IMR-90 (cell line): ENCODE results near the gene NCKAP5. TPM values are rescaled to one million over a fixed set of nuclear protein-coding genes. Genes with fewer than 3 reads are reported as not detected.

Experiments
- ATAC-seq: fragments of 200-7000 bp; cut with Tn5 transposase; 2 replicates; pipeline ENCODE4 v1.9.1; 2020; ENCODE audit warnings: low read depth, mild to moderate bottlenecking, moderate library complexity
- BruUV-seq: library from RNA; stranded (reverse); fragments of 400-500 nt; replicated peaks from 2 replicates; lab custom pipeline; 2021; lab: Mats Ljungman, UMichigan
- CTCF ChIA-PET: fragments of 300-600 bp; formaldehyde crosslinking; extraction: SDS; loops from one replicate; lab custom pipeline; 2021; ENCODE audit warnings: antibody characterized with exemption; lab: Yijun Ruan, JAX
- POLR2A ChIA-PET: fragments of 300-600 bp; sonication (Branson Sonifier 250); formaldehyde crosslinking; loops from one replicate; lab custom pipeline; 2022; ENCODE audit warnings: antibody characterized with exemption; ENCODE audit not compliant: unreplicated experiment; lab: Charles Lee
- DNase-seq: peaks from one replicate; pipeline ENCODE4 v3.0.0; 2013
- H2AFZ ChIP-seq: replicated peaks from 2 replicates; pipeline ENCODE3; 2013; ENCODE audit warnings: low read length, mild to moderate bottlenecking; ENCODE audit not compliant: poor library complexity
- H2AK5ac ChIP-seq: 2 replicates; pipeline ENCODE4 v1.6.1; 2013; ENCODE audit warnings: low read depth, low read length, inconsistent platforms
- H2AK9ac ChIP-seq: replicated peaks from 2 replicates; pipeline ENCODE3; 2013; ENCODE audit warnings: mild to moderate bottlenecking, low read depth, low read length, moderate library complexity; ENCODE audit not compliant: poor library complexity
- H2BK120ac ChIP-seq: 2 replicates; pipeline ENCODE4 v1.6.1; 2013; ENCODE audit warnings: low read depth, low read length, inconsistent platforms
- H2BK15ac ChIP-seq: 3 replicates; pipeline ENCODE4 v1.6.1; 2013; ENCODE audit warnings: low read depth, low read length, inconsistent platforms
- H2BK20ac ChIP-seq: 2 replicates; pipeline ENCODE4 v1.6.1; 2013; ENCODE audit warnings: low read depth, mild to moderate bottlenecking, inconsistent platforms, low read length, moderate library complexity
- H2BK5ac ChIP-seq: 2 replicates; pipeline ENCODE4 v1.6.1; 2013; ENCODE audit warnings: mild to moderate bottlenecking, low read depth, low read length, inconsistent platforms; ENCODE audit not compliant: poor library complexity, severe bottlenecking
- H3K14ac ChIP-seq: replicated peaks from 2 replicates; pipeline ENCODE4 v1.6.1; 2013; ENCODE audit warnings: low read depth, low read length, inconsistent platforms
- H3K18ac ChIP-seq: 2 replicates; pipeline ENCODE4 v1.6.1; 2013; ENCODE audit warnings: low read depth, low read length, control low read depth
- H3K23ac ChIP-seq: 2 replicates; pipeline ENCODE4 v1.6.1; 2013; ENCODE audit warnings: low read depth, low read length, inconsistent platforms
- H3K27ac ChIP-seq: 2 replicates; pipeline ENCODE4 v1.5.1; 2013; ENCODE audit warnings: mild to moderate bottlenecking, control low read depth, low read length; ENCODE audit not compliant: insufficient read depth
- H3K27me3 ChIP-seq: 2 replicates; pipeline ENCODE4 v1.6.1; 2013; ENCODE audit warnings: low read length; ENCODE audit not compliant: control insufficient read depth, insufficient read depth
- H3K36me3 ChIP-seq: 2 replicates; pipeline ENCODE4 v1.6.1; 2013; ENCODE audit warnings: low read length, mixed read lengths; ENCODE audit not compliant: control insufficient read depth, insufficient read depth
- H3K4ac ChIP-seq: 2 replicates; pipeline ENCODE4 v1.6.1; 2013; ENCODE audit warnings: low read depth, low read length, inconsistent platforms
- H3K4me1 ChIP-seq: 2 replicates; pipeline ENCODE4 v1.6.1; 2013; ENCODE audit warnings: low read length, mixed read lengths; ENCODE audit not compliant: control insufficient read depth, insufficient read depth
- H3K4me2 ChIP-seq: 2 replicates; pipeline ENCODE4 v1.6.1; 2013; ENCODE audit warnings: low read depth, mild to moderate bottlenecking, control low read depth, low read length, moderate library complexity
- H3K4me3 ChIP-seq: 2 replicates; pipeline ENCODE4 v1.5.1; 2013; ENCODE audit warnings: low read depth, mild to moderate bottlenecking, control low read depth, low read length, moderate library complexity; ENCODE audit not compliant: insufficient read depth
- H3K56ac ChIP-seq: 2 replicates; pipeline ENCODE4 v1.6.1; 2013; ENCODE audit warnings: low read length, inconsistent platforms; ENCODE audit not compliant: insufficient read depth; ENCODE audit errors: extremely low read depth
- H3K79me1 ChIP-seq, 2 experiments: 2 replicates each; pipeline ENCODE4 v1.6.1; 2013; ENCODE audit warnings: low read length in 2 of 2, inconsistent platforms in 1 of 2, low read depth in 1 of 2
- H3K9ac ChIP-seq: 2 replicates; pipeline ENCODE4 v1.6.1; 2013; ENCODE audit warnings: low read depth, low read length, control low read depth
- H3K9me1 ChIP-seq: 2 replicates; pipeline ENCODE4 v1.6.1; 2013; ENCODE audit warnings: low read length, inconsistent platforms; ENCODE audit not compliant: insufficient read depth
- H3K9me3 ChIP-seq: 2 replicates; pipeline ENCODE4 v1.6.1; 2013; ENCODE audit warnings: low read length; ENCODE audit not compliant: control insufficient read depth, insufficient read depth
- H4K20me1 ChIP-seq: 2 replicates; pipeline ENCODE4 v1.6.1; 2013; ENCODE audit warnings: low read length, inconsistent platforms; ENCODE audit not compliant: insufficient read depth
- H4K5ac ChIP-seq: 2 replicates; pipeline ENCODE4 v1.6.1; 2013; ENCODE audit warnings: mild to moderate bottlenecking, low read depth, low read length, control low read depth
- H4K8ac ChIP-seq, 2 experiments: 2 replicates each; pipeline ENCODE4 v1.6.1; 2013; ENCODE audit warnings: low read depth in 2 of 2, low read length in 2 of 2, control low read depth in 1 of 2, inconsistent platforms in 1 of 2
- H4K91ac ChIP-seq: 2 replicates; pipeline ENCODE4 v1.6.1; 2013; ENCODE audit warnings: low read depth, low read length, inconsistent platforms; ENCODE audit not compliant: insufficient read depth
- CHD1 ChIP-seq: IDR thresholded peaks from 2 replicates; pipeline ENCODE4 v1.6.1; 2012; ENCODE audit warnings: low read depth, low read length, improper control_type of control experiment
- WGBS, 2 experiments: methylation state at CpG; one replicate each; pipeline versions ENCODE4 v1.1.5 to v1.1.7; 2013; ENCODE audit warnings: missing lambda C conversion rate in 2 of 2; ENCODE audit not compliant: insufficient read length in 1 of 2; ENCODE audit errors: extremely low coverage in 2 of 2; 5-methylcytosine and 5-hydroxymethylcytosine counted together
- dilution Hi-C: fragments of 300-500 bp; cut with HindIII; formaldehyde crosslinking; loops from one replicate; pipeline ENCODE4 v1.14.3; 2018; ENCODE audit warnings: low sequenced_read_pairs; ENCODE audit not compliant: unreplicated experiment
- in situ Hi-C: fragments of 300-500 bp; cut with MboI; formaldehyde crosslinking; loops from 3 replicates; pipeline ENCODE4 v1.14.3; 2019; ENCODE audit warnings: low sequenced_read_pairs, inconsistent platforms, mixed read lengths
- intact Hi-C: fragments of 100-400 bp; cut with micrococcal nuclease; formaldehyde crosslinking; loops from 2 replicates; pipeline ENCODE4 v1.10.0; 2022
- polyA plus RNA-seq, 3 experiments: library from polyadenylated mRNA; depleted of rRNA; stranded (reverse); fragments of >200 nt; gene quantifications; 2 replicates each; pipeline ENCODE4 v1.2.3, GENCODE V29; 2012; ENCODE audit warnings: low replicate concordance in 1 of 3
- total RNA-seq: library from RNA; depleted of rRNA; stranded (reverse); fragments of >200 nt; gene quantifications from 2 replicates; pipeline ENCODE4 v1.2.3, GENCODE V29; 2012

Gene NCKAP5
- total and polyA plus RNA-seq, 2 of the 4 experiments (the other 2 are of a cell fraction), result 2.7 to 3.9 TPM

- ATAC-seq (no peak), DNase-seq (no peak)
- Histone ChIP-seq H2BK15ac (no peak overlapping the region; the same call in 2 of the 3 replicates), H3K56ac (no peak overlapping the region), H2AK5ac (peak overlapping the region; percentile 51; the same call in 1 of the 2 replicates), H3K36me3 (no peaks in the 10 kb centered on the region), H3K79me1 (no peaks in the 10 kb centered on the region), H3K4me2 (no peak overlapping the region), H2BK5ac (no peak overlapping the region), H2AK9ac (no peak overlapping the region), H2AFZ (no peak overlapping the region), H4K8ac (no peak overlapping the region), H3K4ac (no peak overlapping the region), H2BK20ac (no peak overlapping the region), H3K9me1 (no peaks in the 10 kb centered on the region), H3K4me1 (0 out of 2 replicates have a peak, but pooled peaks cover 1% of the 10 kb centered on the region), H3K14ac (0 out of 2 replicates have a peak overlapping the region, but pooled peaks have one; percentile 34), H3K4me3 (no peak overlapping the region), H4K91ac (peak overlapping the region; percentile 48; the same call in 1 of the 2 replicates), H3K27ac (no peak overlapping the region), H3K23ac (no peak overlapping the region), H3K18ac (no peak overlapping the region), H3K9me3 (no peaks in the 10 kb centered on the region), H4K5ac (no peak overlapping the region), H2BK120ac (0 out of 2 replicates have a peak overlapping the region, but pooled peaks have one; percentile 35), H4K20me1 (no peaks in the 10 kb centered on the region), H3K9ac (no peak overlapping the region), H3K27me3 (no peaks in the 10 kb centered on the region)
- no TSS peak for BruUV-seq
- in situ Hi-C loops (no loop called here), dilution Hi-C loops (no loop called here), intact Hi-C loops (no loop called here)
- ChIA-PET CTCF (interaction anchor here (0.6 kb wide), 2 partner anchors 105 to 844 kb away, joined by 3 read pairs; no protein-coding TSS in a partner anchor), POLR2A (no interaction called here)
- WGBS, 2 experiments, result no CpG with 5 or more reads among the region's 2 CpGs
- no peak for TF ChIP-seq CHD1
Measured at GRCh38 chr2:133442393-133442792, 125.9 kb downstream of the NCKAP5 start.
